Ishikawa (cell line): ENCODE measurements around the gene VAX1.

Experiments used
- CEBPB ChIP-seq: IDR thresholded peaks from 2 replicates; pipeline ENCODE4 v1.6.1; 2012
- CREB1 ChIP-seq: IDR thresholded peaks from 2 replicates; pipeline ENCODE4 v1.6.1; 2012; ENCODE audit warnings: low read depth
- EGR1 ChIP-seq: IDR thresholded peaks from 2 replicates; pipeline ENCODE4 v1.6.1; 2012
- EP300 ChIP-seq: IDR thresholded peaks from 2 replicates; pipeline ENCODE4 v1.6.1; 2012; ENCODE audit warnings: borderline replicate concordance
- FOXM1 ChIP-seq: IDR thresholded peaks from 2 replicates; pipeline ENCODE4 v1.6.1; 2012; ENCODE audit warnings: low read depth, borderline replicate concordance
- NFIC ChIP-seq: IDR thresholded peaks from 2 replicates; pipeline ENCODE4 v1.6.1; 2012
- RAD21 ChIP-seq: IDR thresholded peaks from 2 replicates; pipeline ENCODE4 v1.6.1; 2012; ENCODE audit warnings: low read depth
- REST ChIP-seq: IDR thresholded peaks from 2 replicates; pipeline ENCODE4 v1.6.1; 2012; ENCODE audit warnings: low read depth, mild to moderate bottlenecking
- TAF1 ChIP-seq: IDR thresholded peaks from 2 replicates; pipeline ENCODE4 v1.6.1; 2012; ENCODE audit warnings: low read depth, mild to moderate bottlenecking
- TCF12 ChIP-seq: IDR thresholded peaks from 2 replicates; pipeline ENCODE4 v1.6.1; 2012; ENCODE audit warnings: low read depth
- TEAD4 ChIP-seq: IDR thresholded peaks from 2 replicates; pipeline ENCODE4 v1.6.1; 2012
- USF1 ChIP-seq: IDR thresholded peaks from 2 replicates; pipeline ENCODE4 v1.6.1; 2012
- YY1 ChIP-seq: IDR thresholded peaks from 2 replicates; pipeline ENCODE4 v1.6.1; 2012; ENCODE audit warnings: low read depth

- TF ChIP-seq RAD21, result no peak
- TF ChIP-seq TEAD4, result no peak
- no peak for TF ChIP-seq CREB1
- TF ChIP-seq USF1, result no peak
- no peak for TF ChIP-seq EP300
- TF ChIP-seq NFIC, result no peak
- TF ChIP-seq EGR1, result no peak
- TF ChIP-seq CEBPB, result no peak
- no peak for TF ChIP-seq TAF1
- no peak for TF ChIP-seq YY1
- TF ChIP-seq REST, result no peak
- TF ChIP-seq FOXM1, result no peak
- no peak for TF ChIP-seq TCF12
These were observed 41.4 kb downstream of the VAX1 start for GRCh38 chr10:117096599-117097201.
